ENCODE measurements around the gene ATP5IF1. TPM values are rescaled to one million over a fixed set of nuclear protein-coding genes. Genes with fewer than 3 reads are reported as not detected.

ATP5IF1 gene
- total and polyA plus RNA-seq, 9 of the 15 experiments (the other 6 are each of a cell fraction or from before 2014, with no cell fraction given): 292 to 1,422 (median 388) TPM

DNA sequence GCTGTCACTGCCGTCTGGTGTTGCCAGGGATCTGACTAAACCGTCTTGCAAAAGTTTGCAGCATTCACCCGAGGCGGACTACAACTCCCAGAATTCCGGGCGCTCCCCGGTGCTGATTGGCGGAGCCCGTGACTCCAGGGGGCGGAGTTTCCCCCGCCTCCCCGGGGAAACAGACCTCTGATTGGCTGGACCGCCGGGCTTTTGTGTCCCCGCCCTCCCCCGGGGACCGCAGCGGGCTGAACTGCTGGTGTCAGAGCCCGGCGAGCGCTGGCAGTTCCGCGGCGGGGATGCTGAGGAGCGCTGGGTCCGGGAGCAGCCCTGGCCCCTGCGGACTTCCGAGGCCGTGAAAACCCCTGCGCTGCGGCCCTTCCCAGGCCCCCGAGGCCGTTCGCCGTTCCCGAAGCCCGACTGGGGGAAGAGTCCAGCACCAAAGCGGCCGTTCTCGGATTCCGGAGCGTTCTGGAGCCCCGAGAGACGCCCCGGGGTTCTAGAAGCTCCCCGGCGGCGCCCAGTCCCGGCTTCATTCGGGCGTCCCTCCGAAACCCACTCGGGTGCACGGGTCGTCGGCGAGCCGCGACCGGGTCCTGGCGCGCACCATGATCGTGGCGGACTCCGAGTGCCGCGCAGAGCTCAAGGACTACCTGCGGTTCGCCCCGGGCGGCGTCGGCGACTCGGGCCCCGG lies 23.5 kb downstream of the ATP5IF1 start, which contains the start of gene SESN2 (continued):
- TF ChIP-seq, protein P1, sequence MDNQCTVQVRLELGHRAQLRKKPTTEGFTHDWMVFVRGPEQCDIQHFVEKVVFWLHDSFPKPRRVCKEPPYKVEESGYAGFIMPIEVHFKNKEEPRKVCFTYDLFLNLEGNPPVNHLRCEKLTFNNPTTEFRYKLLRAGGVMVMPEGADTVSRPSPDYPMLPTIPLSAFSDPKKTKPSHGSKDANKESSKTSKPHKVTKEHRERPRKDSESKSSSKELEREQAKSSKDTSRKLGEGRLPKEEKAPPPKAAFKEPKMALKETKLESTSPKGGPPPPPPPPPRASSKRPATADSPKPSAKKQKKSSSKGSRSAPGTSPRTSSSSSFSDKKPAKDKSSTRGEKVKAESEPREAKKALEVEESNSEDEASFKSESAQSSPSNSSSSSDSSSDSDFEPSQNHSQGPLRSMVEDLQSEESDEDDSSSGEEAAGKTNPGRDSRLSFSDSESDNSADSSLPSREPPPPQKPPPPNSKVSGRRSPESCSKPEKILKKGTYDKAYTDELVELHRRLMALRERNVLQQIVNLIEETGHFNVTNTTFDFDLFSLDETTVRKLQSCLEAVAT (IDR thresholded peaks at IDR 0.05): peak; percentile 80 to 93
- TF ChIP-seq ELF2 (CRISPR knock-in tag; IDR thresholded peaks at IDR 0.05) (no peak; the same call in 1 of the 2 replicates), KDM4B (IDR thresholded peaks at IDR 0.05; ENCODE audit: borderline replicate concordance in 2 of 2, low read depth in 1 of 2) (peak in 1 of 2 experiments; percentile 42; a peak in 1 of 4 replicates), ESRRB (CRISPR knock-in tag; IDR thresholded peaks at IDR 0.05; ENCODE audit: borderline replicate concordance) (no peak), ZC3H8 (IDR thresholded peaks at IDR 0.05) (no peak), HDAC8 (tag; IDR thresholded peaks at IDR 0.05) (no peak), PRPF4 (IDR thresholded peaks at IDR 0.05; ENCODE audit: insufficient read depth, low read depth, low read length, poor library complexity, severe bottlenecking) (peak; percentile 98), TGIF2 (CRISPR knock-in tag; IDR thresholded peaks at IDR 0.05) (peak; percentile 81), CHD4 (IDR thresholded peaks at IDR 0.05; ENCODE audit: insufficient read depth, insufficient replicate concordance, low read depth, low read length, poor library complexity, severe bottlenecking) (no peak), TEAD4 (IDR thresholded peaks at IDR 0.05; ENCODE audit: low read length) (peak; percentile 67; the same call in 1 of the 2 replicates), TEAD4 (CRISPR knock-in tag; IDR thresholded peaks at IDR 0.05; ENCODE audit: borderline replicate concordance) (peak; percentile 77; the same call in 1 of the 2 replicates)
- TF ChIP-seq, protein P2, sequence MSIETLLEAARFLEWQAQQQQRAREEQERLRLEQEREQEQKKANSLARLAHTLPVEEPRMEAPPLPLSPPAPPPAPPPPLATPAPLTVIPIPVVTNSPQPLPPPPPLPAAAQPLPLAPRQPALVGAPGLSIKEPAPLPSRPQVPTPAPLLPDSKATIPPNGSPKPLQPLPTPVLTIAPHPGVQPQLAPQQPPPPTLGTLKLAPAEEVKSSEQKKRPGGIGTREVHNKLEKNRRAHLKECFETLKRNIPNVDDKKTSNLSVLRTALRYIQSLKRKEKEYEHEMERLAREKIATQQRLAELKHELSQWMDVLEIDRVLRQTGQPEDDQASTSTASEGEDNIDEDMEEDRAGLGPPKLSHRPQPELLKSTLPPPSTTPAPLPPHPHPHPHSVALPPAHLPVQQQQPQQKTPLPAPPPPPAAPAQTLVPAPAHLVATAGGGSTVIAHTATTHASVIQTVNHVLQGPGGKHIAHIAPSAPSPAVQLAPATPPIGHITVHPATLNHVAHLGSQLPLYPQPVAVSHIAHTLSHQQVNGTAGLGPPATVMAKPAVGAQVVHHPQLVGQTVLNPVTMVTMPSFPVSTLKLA (conservative IDR thresholded peaks at IDR 0.05): peak in 1 of 2 experiments; percentile 70
- TF ChIP-seq, protein P3, sequence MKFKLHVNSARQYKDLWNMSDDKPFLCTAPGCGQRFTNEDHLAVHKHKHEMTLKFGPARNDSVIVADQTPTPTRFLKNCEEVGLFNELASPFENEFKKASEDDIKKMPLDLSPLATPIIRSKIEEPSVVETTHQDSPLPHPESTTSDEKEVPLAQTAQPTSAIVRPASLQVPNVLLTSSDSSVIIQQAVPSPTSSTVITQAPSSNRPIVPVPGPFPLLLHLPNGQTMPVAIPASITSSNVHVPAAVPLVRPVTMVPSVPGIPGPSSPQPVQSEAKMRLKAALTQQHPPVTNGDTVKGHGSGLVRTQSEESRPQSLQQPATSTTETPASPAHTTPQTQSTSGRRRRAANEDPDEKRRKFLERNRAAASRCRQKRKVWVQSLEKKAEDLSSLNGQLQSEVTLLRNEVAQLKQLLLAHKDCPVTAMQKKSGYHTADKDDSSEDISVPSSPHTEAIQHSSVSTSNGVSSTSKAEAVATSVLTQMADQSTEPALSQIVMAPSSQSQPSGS (CRISPR knock-in tag; IDR thresholded peaks at IDR 0.05): no peak

Measured in K562 (cell line).